Activated CD8-positive, alpha-beta memory T cell treated with anti-CD3 and anti-CD28 coated beads, Interleukin-2, amount 50 U/mL, for 48 hours (primary cell): ENCODE results near the gene MRPL22.
"Not testable (repeated sequence)": the region's sequence is repeated elsewhere in the genome, so short reads cannot be mapped to it uniquely, and the experiment has no call there.

Experiments used
- DNase-seq: peaks from one replicate; pipeline ENCODE4 v3.0.0-alpha.2; 2020

MRPL22 gene

DNA sequence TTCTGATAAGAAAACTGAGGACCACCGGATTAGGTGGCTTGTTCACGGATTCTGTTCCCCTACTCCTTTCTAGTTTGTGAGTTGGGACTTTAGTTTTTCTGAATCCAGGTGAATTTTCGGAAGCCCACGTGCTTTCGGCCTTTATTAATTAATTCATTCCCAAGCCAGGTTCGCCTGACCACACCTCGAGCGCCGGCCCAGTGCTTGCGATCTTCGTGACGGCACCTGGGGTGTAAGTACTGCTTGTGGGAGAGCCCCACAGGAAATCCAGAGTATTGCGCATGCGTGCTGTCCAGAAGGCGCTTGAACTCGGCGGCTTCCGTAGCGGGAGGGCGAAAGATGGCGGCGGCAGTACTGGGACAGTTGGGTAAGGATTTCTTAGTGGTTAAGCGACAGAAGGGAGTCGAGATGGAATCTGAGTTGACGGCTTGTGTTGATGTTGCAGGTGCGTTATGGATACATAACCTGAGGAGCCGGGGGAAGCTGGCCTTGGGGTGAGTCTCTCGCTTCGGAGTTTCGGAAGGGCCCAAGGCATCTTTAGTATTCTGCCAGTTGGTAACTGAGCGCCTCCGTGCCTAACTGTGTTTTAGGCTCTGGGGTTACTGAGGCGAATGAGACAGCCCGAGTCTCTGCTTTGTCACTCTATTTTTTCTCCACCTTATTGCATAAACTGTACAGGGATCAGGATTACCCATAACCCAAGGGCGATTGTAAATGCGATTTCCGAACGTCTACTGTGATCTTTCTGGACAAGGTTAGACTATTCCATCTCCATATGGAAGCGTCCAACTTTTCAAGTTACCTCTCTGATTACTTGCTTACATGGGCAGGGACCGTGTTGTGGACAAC, at the start of gene MRPL22:
Gene MRPL22 (plus strand): TSS at position 302 of the 849 bp plus-strand sequence. CDS start 38 bp downstream, at position 340.
- DNase-seq = peak; percentile 97

- DNase-seq = no peak
These were observed 48.5 kb upstream of the MRPL22 start for GRCh38 chr5:154892369-154892771.

- no peak for DNase-seq
These were observed 47.5 kb upstream of the MRPL22 start for GRCh38 chr5:154893381-154893780.

DNA sequence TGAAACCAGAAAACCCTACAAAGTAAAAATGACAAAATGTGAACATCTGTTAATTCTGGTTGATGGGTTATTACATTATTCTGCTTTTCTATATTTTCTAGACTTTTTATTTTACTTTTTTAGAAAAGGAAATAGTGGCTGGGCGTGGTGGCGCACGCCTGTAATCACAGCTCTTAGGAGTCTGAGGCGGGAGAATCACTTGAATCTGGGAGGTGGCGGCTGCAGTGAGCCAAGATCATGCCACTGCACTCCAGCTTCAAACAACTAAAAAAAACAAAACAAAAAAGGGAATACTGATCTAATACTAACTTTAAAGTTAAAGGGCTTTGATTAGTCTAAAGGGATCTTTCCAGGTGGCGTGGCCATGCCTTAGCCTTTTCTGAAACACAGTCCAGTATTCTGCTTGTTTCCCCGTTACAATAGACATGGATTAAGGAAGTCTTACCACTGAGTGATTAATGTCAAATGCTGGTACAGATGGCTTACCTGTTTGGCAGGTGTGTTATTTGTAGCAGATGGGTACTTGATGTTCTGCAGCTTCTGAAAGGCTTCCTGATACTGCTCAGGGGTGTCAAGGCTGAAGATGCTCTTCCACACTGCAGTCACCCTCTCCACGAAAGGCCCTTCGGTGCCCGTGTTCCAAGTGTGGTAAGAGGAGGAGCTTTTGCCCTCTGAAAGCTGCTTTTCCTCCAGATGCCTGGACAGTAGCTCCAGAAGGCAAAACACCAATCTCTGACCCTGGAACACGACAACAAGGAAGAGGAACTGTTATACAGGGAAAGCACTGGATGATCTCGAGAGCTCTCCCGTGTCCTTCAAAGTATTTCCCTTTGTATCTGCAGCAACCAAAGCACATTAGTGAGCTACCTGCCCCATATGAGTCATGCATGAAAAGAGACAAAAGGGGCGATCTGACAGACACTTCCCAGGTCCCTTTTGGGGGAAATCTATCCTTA, 45.0 kb upstream of the MRPL22 start:
- DNase-seq = no peak

- DNase-seq = no peak
These were observed 44.2 kb upstream of the MRPL22 start for GRCh38 chr5:154896562-154897165.

DNA sequence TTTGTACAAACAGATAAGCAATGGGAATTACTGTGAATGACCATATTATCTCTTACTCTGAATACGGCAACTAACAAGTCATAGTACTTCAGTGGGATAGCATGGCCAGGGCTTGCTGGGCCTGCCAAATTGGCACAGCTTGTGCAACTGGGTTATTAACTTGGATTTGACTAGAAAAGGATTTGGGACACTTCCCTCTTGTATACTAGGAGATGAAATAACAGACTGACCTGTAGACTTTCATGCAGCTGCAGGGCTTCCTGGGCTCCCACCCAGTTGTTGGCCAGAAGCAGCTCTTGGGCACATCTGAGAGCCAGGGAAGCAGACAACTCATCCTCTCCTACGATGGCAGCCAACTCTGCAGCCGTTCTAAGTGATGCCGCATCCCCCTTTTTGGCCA, 42.7 kb upstream of the MRPL22 start:
- no peak for DNase-seq

DNA sequence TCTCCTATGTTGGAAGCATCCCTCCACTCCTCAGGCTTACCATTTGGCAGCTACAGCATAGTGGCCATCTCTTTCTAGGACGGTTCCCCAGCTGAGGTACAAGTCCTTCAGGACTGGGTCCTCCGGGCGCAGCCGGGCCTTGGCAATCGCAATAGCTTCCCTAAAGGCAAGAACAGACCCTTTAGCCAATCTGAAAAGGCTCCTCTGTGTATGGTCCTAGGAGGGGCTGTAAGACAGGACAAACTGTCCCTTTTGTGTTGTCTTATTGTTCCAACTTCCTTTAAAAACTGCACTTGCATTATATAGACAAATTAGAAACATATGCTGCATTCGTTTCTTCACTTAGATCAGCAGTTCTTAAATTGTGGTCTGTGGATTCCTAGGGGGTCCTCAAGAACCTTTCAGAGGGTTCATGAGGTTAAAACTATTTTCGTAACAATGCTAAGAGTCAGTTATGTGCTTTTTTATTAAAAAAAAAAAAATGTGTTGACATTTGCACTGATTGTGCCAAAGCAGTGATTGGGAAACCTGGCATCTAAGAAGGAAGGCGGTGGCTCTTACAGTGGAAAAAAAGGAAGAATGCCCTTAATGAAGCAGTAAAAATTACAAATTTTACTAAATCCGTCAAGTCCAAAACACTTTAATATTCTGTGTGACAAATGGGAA, 41.6 kb upstream of the MRPL22 start:
- DNase-seq = no peak

GRCh38 chr5:154900066-154900465, 40.8 kb upstream of the MRPL22 start:
- DNase-seq = no peak

DNA sequence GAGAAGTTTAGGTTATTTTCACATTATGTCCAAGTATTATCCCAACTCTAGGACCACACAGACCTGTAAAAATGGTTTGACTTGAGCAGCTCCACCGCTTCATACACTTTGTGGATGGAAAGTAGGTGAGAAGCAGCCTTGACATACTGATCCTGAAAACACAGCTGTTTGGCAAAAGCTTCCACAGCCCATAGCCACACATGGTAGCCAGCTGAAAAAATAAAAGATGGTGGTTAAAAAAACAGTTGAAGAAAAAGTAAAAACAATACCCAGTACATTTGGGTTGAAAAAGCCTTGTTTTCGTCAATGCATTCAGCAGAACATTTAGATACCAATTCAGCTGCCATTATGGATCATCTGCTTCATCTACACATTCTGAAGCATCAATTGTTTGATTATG, 39.6 kb upstream of the MRPL22 start:
- no peak for DNase-seq

- DNase-seq = no peak
These were observed 39.0 kb upstream of the MRPL22 start for GRCh38 chr5:154901913-154902312.

DNA sequence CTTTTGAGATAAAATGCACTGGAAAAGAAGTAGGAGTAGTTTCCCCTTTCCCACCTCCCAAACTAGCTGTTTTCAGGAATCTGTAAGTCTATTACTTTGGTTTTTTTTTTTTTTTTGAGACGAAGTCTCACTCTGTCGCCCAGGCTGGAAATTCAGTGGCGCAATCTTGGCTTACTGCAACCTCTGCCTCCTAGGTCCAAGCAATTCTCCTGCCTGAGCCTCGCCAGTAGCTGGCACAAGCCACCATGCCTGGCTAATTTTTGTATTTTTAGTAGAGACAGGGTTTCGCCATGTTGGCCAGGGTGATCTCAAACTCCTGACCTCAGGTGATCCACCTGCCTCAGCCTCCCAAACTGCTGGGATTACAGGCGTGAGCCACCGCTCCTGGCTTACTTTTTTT, 35.3 kb upstream of the MRPL22 start:
- not testable (repeated sequence) for DNase-seq

DNA sequence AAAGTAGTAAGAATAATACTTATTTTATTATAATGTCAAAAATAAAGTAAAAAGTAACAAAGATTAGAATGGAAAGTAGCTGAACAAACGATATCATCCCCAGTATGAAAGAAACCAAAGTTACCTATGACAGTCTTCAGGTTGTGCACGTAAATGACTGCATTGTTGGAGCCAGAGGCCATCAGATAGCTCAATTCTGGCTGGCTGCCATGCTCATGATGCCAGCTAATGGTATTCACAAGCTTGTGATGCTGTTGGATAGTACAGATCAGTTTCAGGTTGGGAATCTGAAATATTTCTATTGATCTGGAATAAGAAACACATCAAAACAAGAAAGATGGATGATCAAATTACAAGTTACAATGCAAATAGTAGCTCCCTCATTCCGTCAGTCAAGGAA, 24.0 kb upstream of the MRPL22 start:
- DNase-seq = no peak

GRCh38 chr5:154917757-154918156, 23.1 kb upstream of the MRPL22 start:
- no peak for DNase-seq

- DNase-seq = no peak
These were observed 17.1 kb upstream of the MRPL22 start for GRCh38 chr5:154923441-154924430.

- DNase-seq = no peak
These were observed 7.3 kb upstream of the MRPL22 start for GRCh38 chr5:154933537-154933936.

- DNase-seq = no peak
These were observed 6.0 kb upstream of the MRPL22 start for GRCh38 chr5:154934881-154935280.

- no peak for DNase-seq
These were observed 3.6 kb upstream of the MRPL22 start for GRCh38 chr5:154937186-154937717.

- peak; percentile 90 for DNase-seq
These were observed 3.0 kb upstream of the MRPL22 start, which contains the start of gene GEMIN5 for GRCh38 chr5:154937718-154938466. Gene GEMIN5 (minus strand): TSS chr5:154938211. CDS start chr5:154938133, 78 bp downstream.

DNA sequence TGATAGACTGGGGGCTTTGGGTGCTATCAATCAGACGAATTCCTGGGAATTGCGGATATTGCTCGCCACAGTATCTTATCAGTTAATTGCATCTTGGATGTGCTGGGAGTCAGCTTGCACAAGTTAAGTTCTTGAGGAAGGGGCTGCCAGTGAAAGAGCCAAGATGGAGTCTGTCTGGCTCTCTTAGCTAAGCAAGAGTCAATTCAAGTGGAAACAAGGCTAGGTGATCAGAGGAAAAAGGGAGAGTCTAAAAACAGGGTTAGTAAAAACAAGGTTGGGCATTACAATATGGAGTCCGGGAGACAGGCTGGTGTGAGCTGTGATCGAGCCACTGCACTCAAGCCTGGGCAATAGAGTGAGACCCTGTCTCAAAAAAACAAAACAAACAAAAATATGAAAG, 1.5 kb upstream of the MRPL22 start:
- not testable (repeated sequence) for DNase-seq

- DNase-seq = no peak
These were observed 500 bp upstream of the MRPL22 start for GRCh38 chr5:154940375-154940771.
